GM12864 (cell line): ENCODE data around the gene KLHL34.

Experiments
- DNase-seq: peaks from one replicate; pipeline ENCODE4 v3.0.0-alpha.2; 2011; ENCODE audit warnings: low read depth
- H3K4me3 ChIP-seq: 2 replicates; pipeline ENCODE4 v1.5.1; 2011; ENCODE audit warnings: mild to moderate bottlenecking, low read depth, low read length, control low read depth
- TF ChIP-seq, protein P1 (sequence below): IDR thresholded peaks from 2 replicates; pipeline ENCODE4 v1.5.1; 2011; ENCODE audit warnings: low read depth, mild to moderate bottlenecking, moderate library complexity, low read length, control low read depth, inconsistent platforms; ENCODE audit errors: missing control alignments

Gene KLHL34, protein sequence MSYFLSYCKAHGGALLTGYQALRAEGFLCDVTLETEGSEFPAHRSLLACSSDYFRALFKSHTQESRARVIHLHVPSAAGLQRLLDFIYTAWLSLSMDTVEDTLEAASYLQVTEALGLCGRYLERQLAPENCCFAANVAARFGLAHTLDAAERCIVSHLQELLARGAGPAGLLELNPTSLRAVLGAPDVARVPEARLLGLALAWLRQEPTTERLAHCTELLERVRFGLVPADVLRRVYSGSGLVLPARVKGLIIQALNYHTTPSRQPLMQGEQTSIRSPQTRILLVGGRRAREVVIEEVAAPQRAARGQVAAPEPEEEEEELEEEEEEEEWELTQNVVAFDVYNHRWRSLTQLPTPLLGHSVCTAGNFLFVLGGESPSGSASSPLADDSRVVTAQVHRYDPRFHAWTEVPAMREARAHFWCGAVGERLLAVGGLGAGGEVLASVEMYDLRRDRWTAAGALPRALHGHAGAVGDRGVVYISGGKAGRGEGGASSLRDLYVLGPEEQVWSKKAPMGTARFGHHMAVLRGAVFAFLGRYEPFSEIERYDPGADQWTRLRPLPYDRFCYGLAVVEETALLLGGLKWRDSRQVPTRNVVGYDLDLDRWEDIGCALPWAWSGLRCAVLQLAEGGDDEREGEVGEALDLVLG

DNA sequence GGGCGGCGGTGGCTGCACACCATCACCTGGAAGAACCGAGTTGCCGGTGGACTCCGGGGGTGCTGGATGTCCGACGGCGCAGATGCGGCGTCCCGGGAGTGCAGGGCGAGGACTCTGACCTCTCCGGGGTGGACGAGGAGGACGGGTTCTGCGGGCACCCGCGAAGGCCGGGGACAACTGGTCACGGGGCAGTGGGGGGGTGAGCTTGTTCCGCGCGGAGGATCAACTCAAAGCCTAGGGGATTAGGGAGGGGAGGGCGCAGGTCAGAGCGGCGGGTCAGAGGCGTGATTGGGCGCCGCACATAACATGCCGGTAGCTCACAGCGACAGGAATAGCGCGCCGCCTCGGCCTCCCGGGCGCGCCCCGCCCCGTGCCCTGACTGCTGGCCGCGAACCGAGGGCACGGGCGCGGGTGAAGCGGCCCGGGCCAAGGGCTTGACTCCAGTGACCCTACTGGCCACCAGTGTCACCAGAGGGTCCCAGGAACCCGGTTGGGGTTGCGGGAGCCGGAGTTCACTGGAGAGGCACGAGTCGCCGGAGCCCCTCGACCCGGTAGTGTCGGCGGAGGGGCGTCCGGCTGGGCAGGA lies at the start of gene KLHL34:
Gene KLHL34, minus strand, starts transcription at position 179 of the 586 bp plus-strand sequence. CDS start 542 bp downstream, outside the sequence.
- H3K4me3 ChIP-seq, result no peak within 1 kb of the TSS
- DNase-seq, result no peak
- TF ChIP-seq, protein P1, sequence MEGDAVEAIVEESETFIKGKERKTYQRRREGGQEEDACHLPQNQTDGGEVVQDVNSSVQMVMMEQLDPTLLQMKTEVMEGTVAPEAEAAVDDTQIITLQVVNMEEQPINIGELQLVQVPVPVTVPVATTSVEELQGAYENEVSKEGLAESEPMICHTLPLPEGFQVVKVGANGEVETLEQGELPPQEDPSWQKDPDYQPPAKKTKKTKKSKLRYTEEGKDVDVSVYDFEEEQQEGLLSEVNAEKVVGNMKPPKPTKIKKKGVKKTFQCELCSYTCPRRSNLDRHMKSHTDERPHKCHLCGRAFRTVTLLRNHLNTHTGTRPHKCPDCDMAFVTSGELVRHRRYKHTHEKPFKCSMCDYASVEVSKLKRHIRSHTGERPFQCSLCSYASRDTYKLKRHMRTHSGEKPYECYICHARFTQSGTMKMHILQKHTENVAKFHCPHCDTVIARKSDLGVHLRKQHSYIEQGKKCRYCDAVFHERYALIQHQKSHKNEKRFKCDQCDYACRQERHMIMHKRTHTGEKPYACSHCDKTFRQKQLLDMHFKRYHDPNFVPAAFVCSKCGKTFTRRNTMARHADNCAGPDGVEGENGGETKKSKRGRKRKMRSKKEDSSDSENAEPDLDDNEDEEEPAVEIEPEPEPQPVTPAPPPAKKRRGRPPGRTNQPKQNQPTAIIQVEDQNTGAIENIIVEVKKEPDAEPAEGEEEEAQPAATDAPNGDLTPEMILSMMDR, result no peak

DNA sequence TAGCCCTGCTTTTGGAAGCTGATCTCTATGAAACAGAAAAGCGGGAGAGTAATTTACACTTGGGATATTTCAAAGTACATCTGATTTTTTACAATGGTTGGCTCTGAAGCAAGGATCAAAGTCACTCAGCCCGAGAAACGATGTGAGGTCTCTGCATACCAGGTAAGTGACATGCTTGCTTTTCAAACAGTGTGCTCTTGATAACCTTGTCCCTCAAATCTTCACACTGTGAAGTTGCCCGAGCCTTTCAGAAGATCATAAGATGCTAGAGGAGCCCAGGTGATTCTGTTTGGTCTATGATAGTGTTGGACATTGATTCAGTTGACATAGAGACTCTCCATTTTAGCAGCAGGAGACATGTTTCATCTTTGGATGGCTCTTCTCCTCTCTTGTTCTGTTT lies 47.1 kb upstream of the KLHL34 start:
- H3K4me3 ChIP-seq, result no peak overlapping the region
- TF ChIP-seq, protein P1, result no peak
- no peak for DNase-seq

DNA sequence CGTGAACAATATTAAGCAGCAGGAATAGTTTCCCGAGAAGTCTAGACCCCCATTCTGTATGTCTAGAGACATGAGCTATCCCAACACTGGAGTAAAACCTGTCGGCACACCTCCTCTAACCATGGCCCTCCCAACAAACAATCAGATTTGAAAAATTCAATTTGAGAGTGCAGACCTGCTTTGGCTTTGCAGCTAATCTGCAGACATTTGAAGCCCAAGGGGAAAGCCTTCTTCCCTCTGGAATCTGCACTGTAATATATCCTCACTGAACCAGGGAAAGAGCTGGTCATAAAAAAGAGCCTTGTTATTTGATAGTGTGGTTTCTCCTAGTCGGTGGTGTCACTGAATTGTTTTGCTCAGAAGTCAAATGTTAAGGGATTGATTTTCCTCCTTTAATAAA lies 44.6 kb upstream of the KLHL34 start:
- H3K4me3 ChIP-seq, result no peak overlapping the region
- TF ChIP-seq, protein P1, result no peak
- no peak for DNase-seq

DNA sequence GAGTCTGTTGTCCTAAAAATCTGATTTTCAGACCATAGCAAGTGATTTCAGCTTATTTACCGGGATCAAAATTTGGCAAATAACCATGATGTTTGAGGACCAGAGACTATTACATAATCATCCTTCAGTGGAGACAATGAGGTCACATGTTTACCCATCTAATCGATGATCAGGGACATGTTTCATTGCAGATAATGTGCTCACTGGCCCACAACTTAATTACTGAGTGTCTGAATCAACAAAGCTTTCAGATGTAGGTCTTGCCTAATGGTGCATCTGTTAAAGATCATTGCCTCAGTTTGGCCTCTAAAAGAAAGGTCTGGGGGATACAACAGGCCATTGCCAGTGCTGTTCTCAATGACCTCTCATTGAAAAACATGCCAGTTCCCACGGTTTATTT lies 42.8 kb upstream of the KLHL34 start:
- TF ChIP-seq, protein P1, result no peak
- H3K4me3 ChIP-seq, result no peak overlapping the region
- no peak for DNase-seq

DNA sequence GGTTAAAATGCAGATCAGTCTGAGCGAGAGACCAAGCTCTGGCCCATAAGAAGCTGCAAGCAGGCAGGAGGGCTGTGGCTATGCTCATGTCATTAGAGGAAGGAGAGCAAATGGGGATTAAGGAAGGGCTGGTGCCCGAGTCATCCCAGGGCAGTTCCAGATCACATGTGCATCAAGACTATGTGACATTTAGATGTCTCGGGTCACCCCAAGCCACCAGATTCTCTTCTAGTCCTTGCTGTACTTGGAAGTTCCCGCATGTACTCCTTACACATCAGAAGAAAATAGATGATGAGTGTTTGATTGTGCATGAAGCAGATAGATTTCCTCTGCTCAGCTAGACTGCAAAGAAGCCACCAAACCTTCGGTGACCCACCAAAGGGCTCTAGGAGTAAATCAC lies 42.1 kb upstream of the KLHL34 start:
- TF ChIP-seq, protein P1, result no peak

DNA sequence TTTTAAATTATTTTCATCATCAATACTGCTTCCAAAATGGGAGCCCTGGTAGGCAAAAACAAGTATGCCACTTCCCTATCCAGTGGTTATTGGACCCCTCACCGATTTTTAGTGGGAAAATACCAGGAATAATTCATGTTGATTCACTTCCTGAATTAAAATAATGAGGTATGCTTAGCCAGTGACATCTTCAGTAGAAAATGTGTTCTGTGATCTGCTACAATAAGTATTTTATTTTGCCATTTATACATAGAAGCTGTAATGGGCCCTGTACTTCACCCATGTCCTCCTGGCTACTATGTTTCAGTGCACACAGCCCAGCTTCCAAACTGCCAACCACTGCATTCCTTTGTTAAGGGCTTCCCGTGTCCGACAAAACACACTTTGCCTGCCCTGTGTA lies 41.0 kb upstream of the KLHL34 start:
- DNase-seq, result no peak
- H3K4me3 ChIP-seq, result no peak overlapping the region
- TF ChIP-seq, protein P1, result no peak

More for the DNA sequence above, 42.1 kb upstream of the KLHL34 start:
- no peak overlapping the region for H3K4me3 ChIP-seq
- no peak for DNase-seq

DNA sequence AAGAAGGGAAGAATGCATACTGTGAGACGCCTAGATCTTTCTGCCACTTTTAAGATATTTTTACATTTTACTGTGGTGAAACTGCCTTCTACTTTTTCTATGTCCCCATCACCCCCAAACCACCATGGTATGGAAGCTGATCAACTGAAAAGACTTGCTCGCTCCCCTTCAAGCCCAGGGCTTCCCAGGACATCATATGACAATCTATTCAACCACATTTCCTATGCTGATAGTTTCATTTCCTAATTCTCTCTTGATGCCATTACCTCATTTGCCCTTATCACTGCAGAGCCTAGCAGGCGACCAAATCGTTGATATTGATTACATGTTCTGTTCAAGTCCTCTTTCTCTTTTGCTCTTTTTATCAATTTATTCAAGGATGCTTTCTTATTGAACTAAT lies 40.1 kb upstream of the KLHL34 start:
- TF ChIP-seq, protein P1, result no peak
- H3K4me3 ChIP-seq, result no peak overlapping the region
- DNase-seq, result no peak
